Caco-2 (cell line): ENCODE measurements around the gene SYTL2. TPM values are rescaled to one million over a fixed set of nuclear protein-coding genes. Genes with fewer than 3 reads are reported as not detected.

Source experiments
- BruUV-seq: library from RNA; stranded (reverse); fragments of 400-500 nt; replicated peaks from 2 replicates; lab custom pipeline; 2021; lab: Mats Ljungman, UMichigan
- CTCF ChIA-PET: fragments of 300-600 bp; sonication (Branson Sonifier 250); formaldehyde crosslinking; loops from one replicate; lab custom pipeline; 2022; ENCODE audit warnings: antibody characterized with exemption; lab: Charles Lee
- POLR2A ChIA-PET: fragments of 300-600 bp; sonication (Branson Sonifier 250); formaldehyde crosslinking; loops from one replicate; lab custom pipeline; 2022; ENCODE audit warnings: antibody characterized with exemption; lab: Charles Lee
- DNase-seq, 2 experiments: peaks; one replicate each; pipeline versions ENCODE4 v3.0.0 to v3.0.0-alpha.2; 2020 to 2022
- H3K27me3 ChIP-seq: replicated peaks from 2 replicates; pipeline ENCODE4 v1.6.0; 2011; ENCODE audit warnings: low read length; ENCODE audit not compliant: control insufficient read depth, insufficient read depth
- H3K36me3 ChIP-seq: 2 replicates; pipeline ENCODE4 v1.5.1; 2011; ENCODE audit warnings: low read length; ENCODE audit not compliant: control insufficient read depth, insufficient read depth
- H3K4me1 ChIP-seq: fragments of 250-450 bp; sonication (Bioruptor Pico); 2 replicates; pipeline ENCODE4 v1.5.1; 2020; ENCODE audit warnings: mild to moderate bottlenecking
- H3K4me3 ChIP-seq: 2 replicates; pipeline ENCODE4 v1.5.1; 2011; ENCODE audit warnings: low read depth, mild to moderate bottlenecking, control low read depth, low read length
- H3K9me3 ChIP-seq: fragments of 250-450 bp; sonication (Bioruptor Pico); 2 replicates; pipeline ENCODE4 v1.5.1; 2020; ENCODE audit warnings: mild to moderate bottlenecking, moderate library complexity
- H3K27ac Mint-ChIP-seq: one replicate; pipeline ENCODE4 v1.8.0; 2022; ENCODE audit warnings: mixed read lengths; ENCODE audit not compliant: unreplicated experiment
- H3K27me3 Mint-ChIP-seq: one replicate; pipeline ENCODE4 v1.8.0; 2022; ENCODE audit warnings: mixed read lengths; ENCODE audit not compliant: insufficient read depth, unreplicated experiment
- H3K36me3 Mint-ChIP-seq: one replicate; pipeline ENCODE4 v1.8.0; 2022; ENCODE audit warnings: mild to moderate bottlenecking, mixed read lengths; ENCODE audit not compliant: insufficient read depth, unreplicated experiment
- H3K4me1 Mint-ChIP-seq: one replicate; pipeline ENCODE4 v1.8.0; 2022; ENCODE audit warnings: low read depth, mixed read lengths; ENCODE audit not compliant: unreplicated experiment
- H3K4me3 Mint-ChIP-seq: one replicate; pipeline ENCODE4 v1.8.0; 2022; ENCODE audit warnings: mild to moderate bottlenecking, moderate library complexity, mixed read lengths; ENCODE audit not compliant: unreplicated experiment
- H3K9me3 Mint-ChIP-seq: one replicate; pipeline ENCODE4 v1.8.0; 2022; ENCODE audit warnings: mixed read lengths; ENCODE audit not compliant: unreplicated experiment
- intact Hi-C: fragments of 100-400 bp; cut with micrococcal nuclease; formaldehyde crosslinking; loops from one replicate; pipeline ENCODE4 v1.10.0; 2022; ENCODE audit not compliant: unreplicated experiment
- total RNA-seq: library from RNA; stranded (reverse); gene quantifications from 2 replicates; pipeline ENCODE4 v1.2.3, GENCODE V29; 2022
- TF ChIP-seq, protein P1 (sequence below), 2 experiments: fragments of 200-600 bp in 1 of 2; IDR thresholded peaks; 1 replicate in 1 of 2; 2 replicates in 1 of 2; pipeline versions ENCODE4 v1.5.1 to v1.8.0; 2011 to 2022; ENCODE audit warnings: antibody characterized with exemption in 1 of 2, control low read depth in 1 of 2, inconsistent platforms in 1 of 2, low read depth in 1 of 2, low read length in 1 of 2, mild to moderate bottlenecking in 1 of 2, moderate library complexity in 1 of 2; ENCODE audit not compliant: insufficient read depth in 1 of 2, severe bottlenecking in 1 of 2, unreplicated experiment in 1 of 2

Gene SYTL2
- total RNA-seq, 1 experiment from 2014 or later, result 110 TPM

DNA sequence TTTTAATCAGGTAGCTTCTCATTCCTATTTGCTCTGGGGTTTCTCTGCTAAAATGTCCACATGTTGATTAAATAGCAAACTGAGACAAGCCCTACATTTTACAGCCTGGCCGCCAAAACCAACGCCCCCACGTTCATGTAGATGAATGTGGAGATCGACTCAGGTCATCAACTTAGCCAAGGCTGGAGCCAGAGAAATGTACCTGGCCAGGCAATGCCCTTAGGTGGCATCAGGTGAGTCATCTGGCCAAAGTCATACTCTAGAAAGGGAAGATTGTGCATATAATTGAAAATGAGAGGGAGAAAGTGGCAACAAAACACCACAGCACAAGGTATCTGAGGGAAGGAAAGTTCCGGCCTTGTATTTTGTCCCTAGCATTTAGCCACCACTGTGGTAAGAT lies 87.9 kb downstream of the SYTL2 start:
- H3K4me3 Mint-ChIP-seq, result no peak overlapping the region

DNA sequence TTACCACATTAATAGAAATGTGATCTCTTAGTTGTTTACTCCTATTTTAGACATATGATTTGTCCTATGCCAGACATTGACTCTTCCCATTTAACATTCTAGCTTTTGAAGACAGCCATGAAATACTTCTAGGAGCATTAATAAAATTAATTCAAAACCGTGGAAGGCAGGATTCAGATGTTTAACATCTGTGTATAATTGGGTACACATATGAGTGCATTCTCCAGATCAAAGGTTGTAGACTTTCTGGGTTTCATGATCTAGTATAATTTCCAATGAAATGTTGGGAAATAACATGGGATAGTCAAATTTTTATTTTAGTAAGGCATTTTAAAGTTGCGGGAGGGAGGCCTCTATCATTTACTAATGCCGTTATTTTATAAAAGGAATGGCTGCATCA lies 89.8 kb downstream of the SYTL2 start:
- BruUV-seq, result no TSS peak
- Mint-ChIP-seq H3K27ac (no peak overlapping the region), H3K4me3 (no peak overlapping the region), H3K36me3 (peaks cover 40% of the 10 kb centered on the region), H3K27me3 (no peaks in the 10 kb centered on the region), H3K4me1 (peaks cover 8% of the 10 kb centered on the region), H3K9me3 (peaks cover 6% of the 10 kb centered on the region)
- no peak for DNase-seq
- Histone ChIP-seq H3K4me1 (peaks cover 8% of the 10 kb centered on the region), H3K4me3 (no peak overlapping the region), H3K9me3 (no peaks in the 10 kb centered on the region; the same call in 1 of the 2 replicates), H3K27me3 (no peaks in the 10 kb centered on the region), H3K36me3 (peaks cover 1% of the 10 kb centered on the region; the same call in 1 of the 2 replicates)
- intact Hi-C loops, result no loop called here
- CTCF ChIA-PET, result no interaction called here
- POLR2A ChIA-PET, result no interaction called here
- TF ChIP-seq, protein P1, sequence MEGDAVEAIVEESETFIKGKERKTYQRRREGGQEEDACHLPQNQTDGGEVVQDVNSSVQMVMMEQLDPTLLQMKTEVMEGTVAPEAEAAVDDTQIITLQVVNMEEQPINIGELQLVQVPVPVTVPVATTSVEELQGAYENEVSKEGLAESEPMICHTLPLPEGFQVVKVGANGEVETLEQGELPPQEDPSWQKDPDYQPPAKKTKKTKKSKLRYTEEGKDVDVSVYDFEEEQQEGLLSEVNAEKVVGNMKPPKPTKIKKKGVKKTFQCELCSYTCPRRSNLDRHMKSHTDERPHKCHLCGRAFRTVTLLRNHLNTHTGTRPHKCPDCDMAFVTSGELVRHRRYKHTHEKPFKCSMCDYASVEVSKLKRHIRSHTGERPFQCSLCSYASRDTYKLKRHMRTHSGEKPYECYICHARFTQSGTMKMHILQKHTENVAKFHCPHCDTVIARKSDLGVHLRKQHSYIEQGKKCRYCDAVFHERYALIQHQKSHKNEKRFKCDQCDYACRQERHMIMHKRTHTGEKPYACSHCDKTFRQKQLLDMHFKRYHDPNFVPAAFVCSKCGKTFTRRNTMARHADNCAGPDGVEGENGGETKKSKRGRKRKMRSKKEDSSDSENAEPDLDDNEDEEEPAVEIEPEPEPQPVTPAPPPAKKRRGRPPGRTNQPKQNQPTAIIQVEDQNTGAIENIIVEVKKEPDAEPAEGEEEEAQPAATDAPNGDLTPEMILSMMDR (IDR thresholded peaks at IDR 0.05; ENCODE audit: insufficient read depth in 1 of 2, low read depth in 1 of 2, low read length in 1 of 2, severe bottlenecking in 1 of 2, unreplicated experiment in 1 of 2), result no peak

More for the DNA sequence above, 87.9 kb downstream of the SYTL2 start:
- TF ChIP-seq, protein P1 (IDR thresholded peaks at IDR 0.05; ENCODE audit: insufficient read depth in 1 of 2, low read depth in 1 of 2, low read length in 1 of 2, severe bottlenecking in 1 of 2, unreplicated experiment in 1 of 2), result no peak
- peaks cover 13% of the 10 kb centered on the region for H3K4me1 ChIP-seq
- BruUV-seq, result no TSS peak
- POLR2A ChIA-PET, result no interaction called here
- no peak overlapping the region for H3K4me3 ChIP-seq
- Mint-ChIP-seq H3K9me3 (peaks cover 19% of the 10 kb centered on the region), H3K4me1 (peaks cover 18% of the 10 kb centered on the region), H3K27ac (no peak overlapping the region), H3K36me3 (peaks cover 58% of the 10 kb centered on the region), H3K27me3 (no peaks in the 10 kb centered on the region)
- H3K36me3 ChIP-seq, result peaks cover 3% of the 10 kb centered on the region; the same call in 1 of the 2 replicates
- H3K27me3 ChIP-seq, result no peaks in the 10 kb centered on the region
- no peak for DNase-seq
- intact Hi-C loops, result no loop called here
- H3K9me3 ChIP-seq, result no peaks in the 10 kb centered on the region; the same call in 1 of the 2 replicates
- CTCF ChIA-PET, result no interaction called here

DNA sequence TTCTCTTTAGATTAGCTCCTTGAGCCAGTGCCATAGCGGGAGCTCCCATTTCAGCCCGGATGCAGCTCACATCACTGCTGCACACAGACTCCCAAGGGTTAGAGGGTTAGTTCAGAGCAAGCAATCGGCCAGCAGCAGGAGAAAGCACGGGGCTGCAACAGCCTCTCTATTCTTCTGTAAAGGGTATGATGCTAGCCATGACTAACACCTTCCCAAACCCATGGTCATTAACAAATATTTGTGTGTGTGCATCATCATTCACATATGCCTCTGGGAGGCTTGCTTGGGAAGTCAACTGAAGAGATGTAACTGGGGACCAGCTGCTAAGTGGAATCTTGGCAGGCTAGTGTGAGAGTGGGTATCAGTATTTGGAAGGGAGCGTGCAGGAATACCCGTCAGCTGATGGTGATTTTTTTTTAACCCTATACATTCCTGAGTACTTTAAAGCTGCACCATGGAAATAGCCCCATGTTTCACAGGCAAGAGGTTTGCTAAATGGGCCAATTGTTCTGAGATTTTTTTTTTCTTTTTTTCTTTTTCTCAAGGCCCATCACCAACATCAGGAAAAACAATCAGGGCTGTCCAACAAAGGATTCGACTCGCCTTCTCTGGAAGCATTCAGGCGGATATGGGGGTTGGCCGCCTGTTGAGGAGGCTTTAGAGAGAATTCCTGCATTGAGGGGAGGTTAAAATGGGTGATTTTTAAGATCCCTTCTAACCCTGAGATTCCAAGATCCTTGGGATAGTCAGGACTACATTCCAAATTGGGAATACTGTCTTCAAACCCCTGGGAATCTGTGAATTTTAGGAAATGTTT lies 91.7 kb downstream of the SYTL2 start:
- no TSS peak for BruUV-seq
- intact Hi-C loops, result no loop called here
- Mint-ChIP-seq H3K4me1 (no peaks in the 10 kb centered on the region), H3K4me3 (no peak overlapping the region), H3K36me3 (peaks cover 20% of the 10 kb centered on the region), H3K27ac (no peak overlapping the region), H3K27me3 (no peaks in the 10 kb centered on the region), H3K9me3 (no peaks in the 10 kb centered on the region)
- no peak for DNase-seq
- CTCF ChIA-PET, result no interaction called here
- no peaks in the 10 kb centered on the region for H3K9me3 ChIP-seq
- TF ChIP-seq, protein P1 (IDR thresholded peaks at IDR 0.05; ENCODE audit: insufficient read depth in 1 of 2, low read depth in 1 of 2, low read length in 1 of 2, severe bottlenecking in 1 of 2, unreplicated experiment in 1 of 2), result no peak
- H3K4me1 ChIP-seq, result no peaks in the 10 kb centered on the region
- no peak overlapping the region for H3K4me3 ChIP-seq
- POLR2A ChIA-PET, result no interaction called here
- H3K27me3 ChIP-seq, result no peaks in the 10 kb centered on the region
- H3K36me3 ChIP-seq, result peaks cover 1% of the 10 kb centered on the region; the same call in 1 of the 2 replicates
